HG03457 (cell line): ENCODE results near the gene APBB1IP.
"Not testable (repeated sequence)": the region's sequence is repeated elsewhere in the genome, so short reads cannot be mapped to it uniquely, and the experiment has no call there.

ENCODE experiments used
- ATAC-seq: cut with Tn5 transposase; IDR thresholded peaks from one replicate; pipeline ENCODE4 v1.9.1; 2021; ENCODE audit warnings: moderate number of reproducible peaks; ENCODE audit not compliant: unreplicated experiment

The APBB1IP gene

DNA sequence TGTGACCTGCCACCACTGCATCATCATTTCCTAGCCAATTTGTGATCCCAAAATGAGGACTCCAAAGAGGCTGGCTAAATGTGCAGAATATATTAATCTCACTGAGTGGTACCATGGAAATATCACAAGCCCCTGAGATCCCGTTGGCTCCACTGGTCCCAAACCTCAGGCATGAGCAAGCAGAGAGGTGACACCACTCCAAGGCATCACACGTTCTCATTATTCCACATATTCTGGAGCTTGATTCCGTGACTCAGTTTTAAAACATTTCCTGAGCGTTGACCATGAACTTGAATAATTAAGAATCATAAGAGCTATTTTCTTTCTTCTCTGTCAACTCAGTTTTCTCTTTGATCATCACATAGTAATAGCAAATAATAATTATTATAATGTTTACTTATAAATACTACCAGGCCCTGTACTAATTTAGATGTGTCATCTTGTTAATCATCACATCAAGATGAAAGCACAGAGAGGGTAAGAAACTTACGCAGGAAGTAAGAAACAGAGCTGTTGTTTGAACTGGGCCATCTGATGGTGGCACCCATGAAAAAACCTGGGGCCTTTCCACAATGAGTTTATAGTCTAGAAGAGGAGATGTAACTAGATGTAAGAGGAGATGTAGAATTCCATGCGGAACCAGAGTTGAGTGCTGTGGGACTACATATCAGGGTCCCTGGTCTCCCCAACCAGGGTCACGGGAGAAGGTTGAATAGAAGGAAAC, 3.5 kb downstream of the APBB1IP start:
- ATAC-seq, result no peak

DNA sequence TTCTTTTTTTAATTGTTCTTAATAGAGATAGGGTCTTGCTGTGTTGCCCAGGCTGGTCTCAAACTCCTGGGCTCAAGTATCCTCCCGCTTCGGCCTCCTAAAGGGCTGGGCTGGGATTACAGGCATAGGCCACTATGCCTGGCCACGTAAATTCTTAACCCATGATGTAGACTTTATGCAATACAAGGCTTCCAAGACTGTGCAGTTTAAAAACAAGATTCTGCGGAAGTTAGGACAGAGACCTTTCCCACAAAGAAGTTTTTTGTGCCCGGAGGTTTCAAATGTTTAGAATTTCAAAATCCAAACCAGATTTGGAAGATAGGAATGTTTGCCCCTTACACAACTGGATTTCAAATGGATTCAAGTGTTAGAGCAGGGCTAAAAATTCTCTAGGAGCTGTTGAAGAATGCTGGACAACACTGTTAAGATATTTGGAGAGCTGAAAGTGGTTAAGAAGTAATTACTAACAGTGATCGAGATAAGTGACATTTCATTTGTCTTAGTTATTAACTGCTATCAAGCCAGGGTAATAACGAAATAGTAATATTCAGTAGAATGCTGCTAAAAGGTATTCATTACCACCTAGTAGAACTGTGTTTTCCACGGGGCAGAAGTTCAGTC, 7.4 kb downstream of the APBB1IP start:
- ATAC-seq, result no peak

GRCh38 chr10:26446258-26446657, 8.1 kb downstream of the APBB1IP start:
- no peak for ATAC-seq

GRCh38 chr10:26448292-26448691, 10.2 kb downstream of the APBB1IP start:
- ATAC-seq, result peak; percentile 13

DNA sequence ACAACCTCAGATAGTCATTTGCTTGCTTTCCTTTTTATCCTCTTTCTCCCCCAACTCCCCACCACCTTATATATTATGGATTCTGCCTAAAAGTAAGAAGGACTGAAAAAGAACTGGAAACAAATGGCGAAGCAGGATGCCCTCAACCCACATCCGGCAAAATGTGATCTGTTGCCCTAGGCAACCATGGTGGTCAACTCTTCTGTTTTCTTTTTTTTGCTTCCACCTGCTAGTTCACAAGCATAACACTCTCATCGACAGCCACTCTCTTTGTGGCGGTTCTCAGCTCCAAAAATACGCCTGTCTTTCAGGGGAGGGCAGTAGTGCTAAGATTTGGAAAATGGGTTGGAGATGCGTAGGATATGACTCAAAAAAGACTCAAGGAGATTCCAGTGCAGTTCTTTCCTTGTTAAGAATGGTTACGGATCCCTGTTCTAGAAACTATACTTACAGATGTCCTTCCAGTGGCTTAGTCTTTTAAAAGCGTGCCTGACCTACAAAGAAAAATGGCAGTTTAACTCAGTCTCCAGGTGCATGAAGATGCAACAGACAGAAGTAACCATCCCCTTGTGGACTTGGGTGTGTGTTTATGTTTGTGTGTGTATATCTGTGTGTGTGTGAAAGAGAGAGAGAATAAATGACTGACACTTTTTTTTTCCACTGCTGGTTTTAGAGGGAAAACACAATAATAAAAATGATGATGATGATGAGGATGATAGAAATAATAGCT, 10.7 kb downstream of the APBB1IP start:
- ATAC-seq, result peak; percentile 93

DNA sequence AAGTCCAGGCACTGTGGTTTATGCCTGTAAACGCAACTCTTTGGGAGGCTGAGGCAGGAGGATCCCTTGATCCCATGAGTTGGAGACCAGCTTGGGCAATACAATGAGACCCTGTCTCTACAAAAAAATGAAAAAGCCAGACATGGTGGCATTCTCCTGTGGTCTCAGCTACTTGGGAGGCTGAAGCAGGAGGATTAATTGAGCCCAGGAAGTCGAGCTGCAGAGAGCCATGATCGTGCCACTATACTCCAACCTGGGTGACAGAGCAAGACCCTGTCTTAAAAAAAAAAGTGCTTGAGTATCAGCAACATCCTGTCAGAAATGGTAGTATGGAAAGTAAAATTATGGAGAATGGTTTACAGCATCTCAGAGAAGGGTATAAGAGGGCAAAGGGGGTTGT, 11.6 kb downstream of the APBB1IP start:
- ATAC-seq, result no peak

DNA sequence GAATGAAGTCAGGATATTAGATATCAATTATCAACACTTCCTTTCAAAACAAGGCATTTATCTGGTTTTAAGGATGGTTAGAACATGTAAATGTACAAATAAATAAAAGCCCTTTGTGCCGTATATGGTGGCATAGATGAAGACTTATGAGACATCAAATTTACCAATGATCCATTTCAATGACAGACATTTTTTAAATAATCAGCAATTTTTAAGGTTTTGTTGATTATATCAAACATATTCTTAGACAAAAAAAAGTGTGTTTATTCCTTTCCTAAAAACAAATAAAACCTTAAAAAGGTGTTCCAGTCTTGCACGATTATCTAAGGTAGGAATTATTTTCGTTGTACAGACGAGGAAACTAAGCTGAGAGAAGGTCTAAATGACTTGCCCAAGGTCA, 13.8 kb downstream of the APBB1IP start:
- ATAC-seq, result no peak

GRCh38 chr10:26453850-26454249, 15.7 kb downstream of the APBB1IP start:
- ATAC-seq, result no peak

DNA sequence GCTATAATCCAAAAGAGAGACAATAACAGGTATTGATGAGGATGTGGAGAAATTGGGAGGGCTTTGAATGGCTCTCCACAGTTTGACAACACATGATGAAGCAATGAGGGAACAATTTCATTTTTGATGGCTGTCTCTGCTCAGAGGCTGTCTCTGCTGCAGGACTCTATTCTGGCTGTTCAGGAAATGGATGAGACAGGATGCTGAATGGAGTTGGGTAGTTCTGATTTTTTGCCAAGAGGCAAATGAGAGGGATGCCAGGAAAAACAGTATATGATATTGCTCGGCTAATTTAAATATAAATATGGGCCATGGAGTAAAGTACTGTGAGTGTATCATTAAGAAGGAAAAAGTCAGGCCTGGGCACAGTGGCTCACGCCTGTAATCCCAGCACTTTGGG, 16.8 kb downstream of the APBB1IP start:
- ATAC-seq, result no peak

DNA sequence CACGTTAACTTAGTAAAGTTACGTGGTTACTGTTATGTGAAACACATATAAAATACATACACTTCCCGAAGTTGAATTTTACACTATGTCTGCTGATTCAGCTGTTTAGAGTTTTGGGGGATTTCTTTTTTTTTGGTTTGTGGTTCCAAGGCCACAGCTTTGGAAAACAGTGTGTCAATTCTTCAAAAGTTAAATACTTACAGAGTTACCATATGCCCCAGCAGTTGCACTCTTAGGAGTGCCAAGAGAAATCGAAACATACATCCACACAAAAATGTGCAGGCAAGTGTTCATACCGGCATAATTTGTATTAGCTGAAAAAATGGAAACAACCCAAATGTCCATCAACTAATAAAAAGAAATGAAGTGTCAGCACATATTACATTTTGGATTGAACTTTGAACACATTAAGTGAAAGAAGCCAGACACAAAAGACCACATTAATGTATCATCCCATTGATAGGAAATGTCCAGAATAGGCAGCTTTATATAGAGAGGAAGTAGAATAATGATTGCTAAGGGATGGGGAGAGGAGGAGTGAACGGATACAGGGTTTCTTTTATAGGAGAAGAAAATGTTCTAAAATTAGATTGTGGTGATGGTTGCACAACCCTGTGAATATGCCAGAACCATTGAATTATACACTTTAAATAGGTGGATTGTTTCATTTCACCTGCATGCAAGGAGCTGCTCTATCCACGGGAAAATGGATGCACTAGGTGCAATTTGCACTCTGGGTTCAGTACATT, 17.6 kb downstream of the APBB1IP start:
- no peak for ATAC-seq

GRCh38 chr10:26457088-26457487, 18.9 kb downstream of the APBB1IP start:
- ATAC-seq, result peak; percentile 82

GRCh38 chr10:26460736-26461135, 22.6 kb downstream of the APBB1IP start:
- no peak for ATAC-seq

- ATAC-seq, result no peak
Observed at GRCh38 chr10:26463986-26464385, 25.8 kb downstream of the APBB1IP start.

DNA sequence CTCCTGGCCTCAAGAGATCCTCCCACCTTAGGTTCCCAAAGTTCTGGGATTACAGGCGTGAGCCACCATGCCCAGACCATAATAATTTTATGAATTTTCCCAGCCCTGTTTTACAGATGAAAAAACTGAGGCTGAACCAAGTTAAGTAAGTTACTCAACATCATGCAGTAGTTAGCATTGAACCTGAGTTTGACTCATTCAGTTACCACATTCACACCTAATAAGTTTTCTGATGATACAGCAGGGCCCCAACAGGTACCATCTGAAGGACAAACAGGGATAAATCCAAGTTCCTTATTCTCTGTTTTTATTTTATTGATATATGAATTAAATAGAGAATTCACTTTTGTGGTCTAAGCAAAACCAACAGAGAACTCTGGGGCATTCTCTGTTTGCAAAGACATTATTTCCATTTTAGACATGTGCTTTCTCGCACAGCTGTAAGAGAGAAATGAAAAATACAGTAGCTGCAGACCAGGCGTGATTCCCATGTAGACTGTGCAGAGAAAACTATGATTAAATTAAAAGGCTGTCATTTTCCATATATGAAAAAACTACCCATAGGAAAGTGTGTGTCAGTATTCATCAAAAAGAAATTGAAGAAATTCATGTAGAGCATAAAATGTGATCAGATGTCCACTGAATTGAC, 26.6 kb downstream of the APBB1IP start:
- ATAC-seq, result no peak

DNA sequence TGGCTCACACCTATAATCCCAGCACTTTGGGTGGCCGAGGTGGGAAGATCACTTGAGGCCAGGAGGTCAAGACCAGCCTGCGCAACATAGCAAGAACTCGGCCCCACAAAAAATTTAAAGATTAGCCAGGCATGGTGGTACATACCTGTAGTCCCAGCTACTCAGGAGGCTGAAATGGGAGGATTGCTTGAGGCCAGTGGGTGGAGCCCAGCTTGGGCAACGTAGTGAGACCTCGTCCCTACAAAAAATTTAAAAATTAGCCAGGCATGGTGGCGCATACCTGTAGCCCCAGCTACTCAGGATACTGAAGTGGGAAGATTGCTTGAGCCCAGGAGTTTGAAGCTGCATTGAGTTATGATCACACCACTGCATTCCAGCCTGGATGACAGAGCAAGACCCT, 28.4 kb downstream of the APBB1IP start:
- ATAC-seq, result not testable (repeated sequence)

DNA sequence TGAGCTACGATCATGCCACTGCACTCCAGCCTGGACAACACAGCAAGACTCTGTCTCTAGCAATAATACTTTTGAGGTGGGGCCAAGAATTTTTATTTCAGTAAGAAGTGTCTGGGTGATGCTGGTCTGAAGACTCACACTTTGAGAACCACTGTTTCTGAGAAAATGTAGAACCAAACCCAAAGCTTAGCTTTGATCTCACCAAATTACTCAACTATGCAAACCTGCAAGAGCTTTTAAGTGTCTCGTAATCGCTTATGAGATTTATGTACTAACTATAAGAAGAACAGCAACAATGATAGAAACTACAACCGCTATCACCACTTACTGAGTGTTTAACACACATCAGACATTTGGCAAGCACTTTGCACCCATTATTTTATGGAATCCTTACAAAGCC, 29.5 kb downstream of the APBB1IP start:
- ATAC-seq, result no peak

GRCh38 chr10:26468291-26468690, 30.1 kb downstream of the APBB1IP start:
- no peak for ATAC-seq

- no peak for ATAC-seq
Observed at GRCh38 chr10:26468700-26469099, 30.6 kb downstream of the APBB1IP start.

DNA sequence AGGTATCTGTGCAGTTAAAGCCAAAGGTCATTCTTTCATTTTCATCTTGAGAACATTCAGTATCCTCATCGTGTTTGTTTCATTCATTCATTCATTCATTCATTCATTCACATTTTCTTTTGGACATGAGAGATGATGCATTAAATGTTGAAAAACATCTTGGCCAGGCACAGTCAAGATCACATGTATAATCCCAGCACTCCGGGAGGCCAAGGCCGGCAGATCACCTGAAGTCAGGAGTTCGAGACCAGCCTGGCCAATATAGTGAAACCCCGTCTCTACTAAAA, 34.3 kb downstream of the APBB1IP start:
- ATAC-seq, result no peak

DNA sequence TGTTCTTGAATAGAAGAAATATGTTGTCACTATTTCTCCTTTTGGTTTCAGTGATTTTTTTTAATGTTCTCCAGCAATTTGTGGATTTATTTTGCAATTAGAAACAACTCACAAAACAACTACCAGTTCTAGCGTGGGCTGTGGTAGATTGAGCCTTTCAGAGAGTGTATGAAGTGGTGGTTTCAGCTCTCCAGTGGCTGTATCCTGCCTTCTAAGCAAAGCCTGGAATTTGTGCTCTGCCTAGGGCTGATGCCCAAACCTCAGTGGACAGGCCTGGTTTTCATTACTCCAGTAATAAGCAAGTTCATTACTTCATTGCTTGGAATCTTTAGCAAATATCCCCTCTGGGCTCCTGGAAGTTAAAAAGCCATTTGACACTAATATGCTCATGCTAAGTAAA, 35.9 kb downstream of the APBB1IP start:
- no peak for ATAC-seq

DNA sequence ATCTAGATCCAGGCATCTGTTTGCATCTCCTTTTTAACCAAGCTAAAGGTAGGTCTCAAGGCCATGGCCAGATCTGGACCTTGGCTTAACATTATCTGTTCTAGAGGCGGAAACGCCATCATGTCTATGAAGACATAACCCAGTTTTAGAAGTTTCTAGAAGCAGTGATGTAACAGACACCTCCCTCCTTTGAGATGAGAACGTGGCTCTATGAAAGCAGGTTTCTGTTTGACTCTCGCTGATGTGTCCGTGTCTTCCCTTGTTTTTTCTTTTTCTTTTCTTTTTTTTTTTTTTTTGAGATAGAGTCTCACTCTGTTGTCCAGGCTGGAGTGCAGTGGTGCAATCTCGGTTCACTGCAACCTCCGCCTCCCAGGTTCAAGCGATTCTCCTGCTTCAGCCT, 36.7 kb downstream of the APBB1IP start:
- not testable (repeated sequence) for ATAC-seq
